Measurements from ENCODE around the gene GPX4.

DNA sequence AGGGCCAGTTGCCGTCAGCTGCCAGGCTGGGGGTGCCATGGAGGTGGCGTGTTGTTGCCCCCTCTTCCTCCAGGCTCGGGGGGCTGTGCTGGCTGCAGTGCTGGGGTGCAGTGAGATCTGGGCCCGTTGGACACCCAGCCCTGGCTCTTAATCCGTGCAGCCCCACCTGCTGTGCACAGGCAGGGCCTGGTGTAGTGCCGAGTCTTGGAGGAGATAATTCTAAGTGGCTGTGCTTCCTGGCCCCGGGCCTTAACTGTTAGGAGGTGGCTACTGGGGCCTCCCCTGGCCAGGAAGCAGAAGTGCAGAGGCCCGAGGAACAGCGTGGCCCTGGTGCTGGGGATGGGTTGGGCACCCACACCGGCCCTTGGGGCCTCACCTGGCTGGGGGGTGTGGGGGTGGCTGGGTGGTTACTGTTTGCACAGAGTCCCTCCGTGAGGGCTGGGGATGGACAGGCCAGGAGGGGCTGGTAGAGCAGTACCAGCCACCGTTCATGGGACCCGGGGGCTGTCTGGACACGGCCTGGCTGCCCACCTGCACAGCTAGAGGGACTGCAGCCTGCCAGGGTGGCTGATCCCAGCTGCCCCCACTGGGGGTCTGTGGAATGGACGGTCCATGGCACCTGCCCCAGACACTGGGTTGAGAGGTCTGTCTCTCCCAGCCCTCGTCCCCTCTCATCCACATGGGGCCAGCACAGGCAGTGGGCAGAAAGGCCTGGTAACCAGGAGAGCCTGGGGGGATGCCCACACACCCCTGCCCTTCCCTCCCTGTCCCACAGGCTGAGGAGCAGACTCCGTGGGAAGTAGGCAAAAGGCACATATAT, 3.3 kb downstream of the GPX4 start:
- TF ChIP-seq, protein P1, sequence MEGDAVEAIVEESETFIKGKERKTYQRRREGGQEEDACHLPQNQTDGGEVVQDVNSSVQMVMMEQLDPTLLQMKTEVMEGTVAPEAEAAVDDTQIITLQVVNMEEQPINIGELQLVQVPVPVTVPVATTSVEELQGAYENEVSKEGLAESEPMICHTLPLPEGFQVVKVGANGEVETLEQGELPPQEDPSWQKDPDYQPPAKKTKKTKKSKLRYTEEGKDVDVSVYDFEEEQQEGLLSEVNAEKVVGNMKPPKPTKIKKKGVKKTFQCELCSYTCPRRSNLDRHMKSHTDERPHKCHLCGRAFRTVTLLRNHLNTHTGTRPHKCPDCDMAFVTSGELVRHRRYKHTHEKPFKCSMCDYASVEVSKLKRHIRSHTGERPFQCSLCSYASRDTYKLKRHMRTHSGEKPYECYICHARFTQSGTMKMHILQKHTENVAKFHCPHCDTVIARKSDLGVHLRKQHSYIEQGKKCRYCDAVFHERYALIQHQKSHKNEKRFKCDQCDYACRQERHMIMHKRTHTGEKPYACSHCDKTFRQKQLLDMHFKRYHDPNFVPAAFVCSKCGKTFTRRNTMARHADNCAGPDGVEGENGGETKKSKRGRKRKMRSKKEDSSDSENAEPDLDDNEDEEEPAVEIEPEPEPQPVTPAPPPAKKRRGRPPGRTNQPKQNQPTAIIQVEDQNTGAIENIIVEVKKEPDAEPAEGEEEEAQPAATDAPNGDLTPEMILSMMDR (IDR thresholded peaks at IDR 0.05; ENCODE audit: low read depth, low read length): no peak
- TF ChIP-seq EZH2phosphoT487 (IDR thresholded peaks at IDR 0.05; ENCODE audit: low read depth): no peak
